SU-DHL-6 (cell line): ENCODE measurements around the gene ADM2.

ENCODE experiments used
- H2AFZ ChIP-seq: fragments of 200-600 bp; sonication (generic); 2 replicates; pipeline ENCODE4 v1.6.1; 2014; ENCODE audit warnings: low read depth, mild to moderate bottlenecking, moderate library complexity, mixed read lengths, antibody characterized with exemption, low read length; ENCODE audit not compliant: severe bottlenecking
- H3F3A ChIP-seq: fragments of 200-600 bp; shearing (Covaris generic); 2 replicates; pipeline ENCODE4 v1.6.0; 2016; ENCODE audit warnings: antibody characterized with exemption, mild to moderate bottlenecking; ENCODE audit not compliant: insufficient read depth
- H3K27ac ChIP-seq: fragments of 200-600 bp; sonication (generic); 2 replicates; pipeline ENCODE4 v1.5.1; 2016; ENCODE audit warnings: low read depth, mild to moderate bottlenecking, low read length, moderate library complexity, mixed read lengths
- H3K27me3 ChIP-seq: fragments of 200-600 bp; sonication (generic), shearing (Covaris generic); 2 replicates; pipeline ENCODE4 v1.6.0; 2014; ENCODE audit warnings: mild to moderate bottlenecking, low read length
- H3K36me3 ChIP-seq: fragments of 200-600 bp; sonication (generic); 2 replicates; pipeline ENCODE4 v1.6.1; 2014; ENCODE audit warnings: mild to moderate bottlenecking, low read length, mixed read lengths
- H3K4me2 ChIP-seq: fragments of 300-600, 200-600 bp; shearing (Covaris generic), sonication (generic); 2 replicates; pipeline ENCODE4 v1.6.0; 2014; ENCODE audit warnings: low read length, low read depth, mild to moderate bottlenecking; ENCODE audit not compliant: poor library complexity, severe bottlenecking
- H3K4me3 ChIP-seq: fragments of 200-600 bp; sonication (generic); 2 replicates; pipeline ENCODE4 v1.5.1; 2014; ENCODE audit warnings: antibody characterized with exemption, low read length, mild to moderate bottlenecking, mixed read lengths; ENCODE audit not compliant: insufficient read depth, poor library complexity, severe bottlenecking
- H3K79me2 ChIP-seq: fragments of 200-600 bp; sonication (generic); 2 replicates; pipeline ENCODE4 v1.6.1; 2014; ENCODE audit warnings: mild to moderate bottlenecking, low read length, moderate library complexity; ENCODE audit not compliant: insufficient read depth
- H3K9ac ChIP-seq: fragments of 200-600 bp; sonication (generic); 2 replicates; pipeline ENCODE4 v1.7.0; 2014; ENCODE audit warnings: mild to moderate bottlenecking, low read length
- H3K9me2 ChIP-seq: fragments of 200-600 bp; sonication (generic); replicated peaks from 2 replicates; pipeline ENCODE4 v1.6.1; 2014; ENCODE audit warnings: low read length; ENCODE audit not compliant: insufficient read depth
- H3K9me3 ChIP-seq: fragments of 200-600 bp; sonication (generic); 2 replicates; pipeline ENCODE4 v1.6.1; 2014; ENCODE audit warnings: low read length, mixed read lengths; ENCODE audit not compliant: insufficient read depth
- H4K20me1 ChIP-seq: fragments of 200-600 bp; sonication (generic); 2 replicates; pipeline ENCODE4 v1.6.1; 2014; ENCODE audit warnings: low read depth, mild to moderate bottlenecking, antibody characterized with exemption, low read length, moderate library complexity, mixed read lengths
- CTCF ChIP-seq: fragments of 200-600 bp; sonication (generic); IDR thresholded peaks from one replicate; pipeline ENCODE4 v1.5.1; 2017; ENCODE audit warnings: antibody characterized with exemption, mild to moderate bottlenecking, low read length, moderate library complexity; ENCODE audit not compliant: insufficient read depth, poor library complexity, severe bottlenecking
- EZH2phosphoT487 ChIP-seq: fragments of 200-600 bp; sonication (generic), shearing (Covaris generic); conservative IDR thresholded peaks from 2 replicates; pipeline ENCODE4 v1.6.1; 2018; ENCODE audit warnings: mild to moderate bottlenecking, antibody characterized with exemption, low read length, moderate library complexity, mixed read lengths

ADM2 gene

GRCh38 chr22:50525104-50525857 is 43.9 kb downstream of the ADM2 start, which contains the start of gene SCO2:
Gene SCO2 (minus strand): TSS chr22:50525598. CDS start chr22:50524411, 1,187 bp downstream.
- peak within 1 kb of the TSS; percentile 71 for H3K4me2 ChIP-seq
- H4K20me1 ChIP-seq, result no peaks in the 10 kb centered on the region
- H3K36me3 ChIP-seq, result no peaks in the 10 kb centered on the region
- peaks cover 12% of the 10 kb centered on the region; the same call in 1 of the 2 replicates for H3F3A ChIP-seq
- H3K27ac ChIP-seq, result peak within 1 kb of the TSS; percentile 87
- no peaks in the 10 kb centered on the region for H3K9me3 ChIP-seq
- H3K79me2 ChIP-seq, result peaks cover 10% of the 10 kb centered on the region; the same call in 1 of the 2 replicates
- TF ChIP-seq EZH2phosphoT487 (no peak), CTCF (no peak)
- H2AFZ ChIP-seq, result peak within 1 kb of the TSS; percentile 62
- peak within 1 kb of the TSS; percentile 88 for H3K9ac ChIP-seq
- no peaks in the 10 kb centered on the region for H3K27me3 ChIP-seq
- H3K4me3 ChIP-seq, result peak within 1 kb of the TSS; percentile 64
- no peaks in the 10 kb centered on the region for H3K9me2 ChIP-seq

GRCh38 chr22:50525858-50526107 is 44.4 kb downstream of the ADM2 start:
- Histone ChIP-seq H3K36me3 (no peaks in the 10 kb centered on the region), H3K9ac (peak overlapping the region; percentile 88), H3K27me3 (no peaks in the 10 kb centered on the region), H4K20me1 (no peaks in the 10 kb centered on the region), H3K4me2 (peak overlapping the region; percentile 69), H2AFZ (peak overlapping the region; percentile 62), H3K79me2 (peaks cover 10% of the 10 kb centered on the region; the same call in 1 of the 2 replicates), H3K4me3 (peak overlapping the region; percentile 64), H3K9me2 (no peaks in the 10 kb centered on the region), H3K9me3 (no peaks in the 10 kb centered on the region), H3F3A (peaks cover 12% of the 10 kb centered on the region; the same call in 1 of the 2 replicates), H3K27ac (peak overlapping the region; percentile 87)
- no peak for TF ChIP-seq EZH2phosphoT487
- TF ChIP-seq CTCF, result peak; percentile 38

GRCh38 chr22:50526108-50526833 is 44.9 kb downstream of the ADM2 start:
- Histone ChIP-seq H3K4me3 (peak overlapping the region; percentile 64), H4K20me1 (no peaks in the 10 kb centered on the region), H3K36me3 (no peaks in the 10 kb centered on the region), H3K27ac (peak overlapping the region; percentile 87), H3K9me3 (no peaks in the 10 kb centered on the region), H3F3A (peaks cover 12% of the 10 kb centered on the region; the same call in 1 of the 2 replicates), H3K9ac (peak overlapping the region; percentile 88), H3K79me2 (peaks cover 10% of the 10 kb centered on the region; the same call in 1 of the 2 replicates), H3K27me3 (no peaks in the 10 kb centered on the region), H2AFZ (peak overlapping the region; percentile 62), H3K4me2 (peak overlapping the region; percentile 69), H3K9me2 (no peaks in the 10 kb centered on the region)
- TF ChIP-seq CTCF (peak; percentile 67), EZH2phosphoT487 (no peak)
